Fibroblast of mammary gland (primary cell): ENCODE results near the gene SINHCAF.

ENCODE experiments used
- DNase-seq: peaks from one replicate; pipeline ENCODE4 v3.0.0-alpha.2; 2010; ENCODE audit warnings: low read depth
- H3K4me3 ChIP-seq: 2 replicates; pipeline ENCODE4 v1.5.1; 2011; ENCODE audit warnings: low read depth, mild to moderate bottlenecking, low read length, moderate library complexity; ENCODE audit not compliant: control insufficient read depth
- CTCF ChIP-seq: conservative IDR thresholded peaks from 2 replicates; pipeline ENCODE4 v1.5.1; 2011; ENCODE audit warnings: low read depth, low read length, inconsistent platforms; ENCODE audit not compliant: control insufficient read depth, insufficient read depth

Gene SINHCAF

GRCh38 chr12:31309279-31309678 lies 16.7 kb downstream of the SINHCAF start:
- TF ChIP-seq CTCF, result no peak
- no peak overlapping the region for H3K4me3 ChIP-seq

GRCh38 chr12:31308116-31308515 lies 17.8 kb downstream of the SINHCAF start:
- no peak for DNase-seq
- H3K4me3 ChIP-seq, result no peak overlapping the region
- TF ChIP-seq CTCF, result no peak

More at GRCh38 chr12:31309279-31309678, 16.7 kb downstream of the SINHCAF start:
- DNase-seq, result no peak

GRCh38 chr12:31306866-31307265 lies 19.1 kb downstream of the SINHCAF start:
- TF ChIP-seq CTCF, result no peak
- H3K4me3 ChIP-seq, result no peak overlapping the region
- no peak for DNase-seq

GRCh38 chr12:31303466-31303865 lies 22.5 kb downstream of the SINHCAF start:
- DNase-seq, result no peak
- no peak for TF ChIP-seq CTCF
- no peak overlapping the region for H3K4me3 ChIP-seq

- TF ChIP-seq CTCF, result no peak
- no peak for DNase-seq
- no peak overlapping the region for H3K4me3 ChIP-seq
Observed at GRCh38 chr12:31301311-31301710, 24.6 kb downstream of the SINHCAF start.

GRCh38 chr12:31300783-31301182 lies 25.2 kb downstream of the SINHCAF start:
- DNase-seq, result no peak
- no peak overlapping the region for H3K4me3 ChIP-seq
- TF ChIP-seq CTCF, result no peak

- H3K4me3 ChIP-seq, result no peak overlapping the region
- TF ChIP-seq CTCF, result no peak
- no peak for DNase-seq
Observed at GRCh38 chr12:31300341-31300740, 25.6 kb downstream of the SINHCAF start.
